Measurements from ENCODE around the gene TM9SF1.

TM9SF1 gene

DNA sequence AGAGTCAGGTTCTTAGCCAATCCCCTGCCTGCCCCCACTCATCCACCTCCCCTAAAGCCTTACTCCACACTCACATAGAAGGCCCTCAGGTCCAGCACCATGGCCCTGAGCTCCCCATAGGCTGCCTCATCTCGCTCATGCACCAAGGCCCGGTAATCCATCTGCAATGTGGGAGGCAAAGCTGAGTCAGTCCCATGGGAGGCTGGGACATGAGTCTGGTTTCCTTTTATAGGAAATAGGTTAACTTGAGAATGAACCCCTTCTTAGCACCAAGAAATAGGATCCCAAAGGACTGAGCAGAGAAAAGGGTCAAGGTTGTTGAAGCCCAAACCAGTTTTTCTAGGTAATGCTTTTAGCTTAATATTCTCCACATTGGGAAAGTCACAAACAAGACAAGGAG lies 51.7 kb downstream of the TM9SF1 start:
- H3K4me3 ChIP-seq (ENCODE audit: low read depth, low read length), result no peak overlapping the region
- DNase-seq (ENCODE audit: low read depth), result peak; percentile 20
- no peak for TF ChIP-seq CTCF (conservative IDR thresholded peaks at IDR 0.05; ENCODE audit: low read depth, low read length)

- peak; percentile 49 for TF ChIP-seq CTCF (conservative IDR thresholded peaks at IDR 0.05; ENCODE audit: low read depth, low read length)
- H3K4me3 ChIP-seq (ENCODE audit: low read depth, low read length), result peak within 1 kb of the TSS; percentile 92
- DNase-seq (ENCODE audit: low read depth), result peak; percentile 100
Observed at GRCh38 chr14:24141097-24141880, 54.0 kb downstream of the TM9SF1 start, which contains the start of gene EMC9. Gene EMC9 (minus strand): TSS chr14:24141591. CDS start chr14:24141304, 287 bp downstream.

GRCh38 chr14:24139272-24139934 lies 55.8 kb downstream of the TM9SF1 start:
- TF ChIP-seq CTCF (conservative IDR thresholded peaks at IDR 0.05; ENCODE audit: low read depth, low read length), result no peak
- H3K4me3 ChIP-seq (ENCODE audit: low read depth, low read length), result no peak overlapping the region
- DNase-seq (ENCODE audit: low read depth), result no peak
